ENCODE results near the gene KPNA4.
"Not testable (repeated sequence)": the region's sequence is repeated elsewhere in the genome, so short reads cannot be mapped to it uniquely, and the experiment has no call there.

GRCh38 chr3:160452251-160452650 is 113.1 kb downstream of the KPNA4 start:
- TF ChIP-seq POLR2A, CTCF (IDR thresholded peaks at IDR 0.05): not testable (repeated sequence)
